ENCODE results near the gene MFSD12. TPM values are rescaled to one million over a fixed set of nuclear protein-coding genes. Genes with fewer than 3 reads are reported as not detected.

The MFSD12 gene
- total RNA-seq, 1 donor from 2014 or later, result 181 TPM

DNA sequence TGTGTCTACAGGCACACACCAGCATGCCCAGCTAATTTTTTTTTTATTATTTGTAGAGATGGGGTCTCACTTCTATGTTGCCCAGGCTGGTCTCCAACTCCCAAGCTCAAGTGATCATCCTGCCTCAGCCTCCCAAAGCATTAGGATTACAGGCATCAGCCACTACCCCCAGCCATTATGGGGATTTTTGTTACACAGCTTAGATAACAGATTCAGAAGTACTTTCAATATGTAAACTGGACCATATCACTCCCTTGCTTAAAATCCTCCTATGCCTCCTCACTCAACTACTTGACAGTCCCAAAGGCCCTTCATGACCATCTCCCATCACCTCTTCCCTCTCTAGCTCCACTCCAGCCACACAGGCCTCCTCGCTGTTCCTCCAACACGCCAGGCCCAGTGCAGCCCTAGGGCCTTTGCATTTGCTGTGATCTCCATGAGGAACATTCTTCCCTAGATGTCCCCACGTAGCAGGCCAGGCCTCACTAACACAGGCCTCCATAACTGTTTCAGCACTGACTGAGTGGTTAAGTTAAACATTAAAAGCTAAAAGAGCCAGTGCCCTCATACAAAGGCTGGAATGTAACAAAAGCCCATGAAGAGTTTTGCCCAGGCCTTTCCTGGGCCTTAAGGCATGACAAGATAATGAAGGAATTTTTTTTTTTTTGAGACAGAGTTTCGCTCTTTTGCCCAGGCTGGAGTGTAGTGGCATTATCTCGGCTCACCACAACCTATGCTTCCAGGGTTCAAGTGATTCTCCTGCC is 59.4 kb downstream of the MFSD12 start:
- Mint-ChIP-seq H3K9me3 (ENCODE audit: unreplicated experiment) (peaks cover 2% of the 10 kb centered on the region), H3K27me3 (ENCODE audit: low read depth, unreplicated experiment) (no peaks in the 10 kb centered on the region), H3K4me1 (ENCODE audit: low read depth, unreplicated experiment) (peaks cover 12% of the 10 kb centered on the region), H3K4me3 (ENCODE audit: unreplicated experiment) (peak overlapping the region; percentile 55), H3K36me3 (ENCODE audit: low read depth, unreplicated experiment) (peaks cover 8% of the 10 kb centered on the region), H3K27ac (ENCODE audit: unreplicated experiment) (peak overlapping the region; percentile 51)
- H3K4me3 ChIP-seq (ENCODE audit: insufficient read depth, low read depth, low read length), result no peak overlapping the region
- peaks cover 3% of the 10 kb centered on the region for H4K20me1 ChIP-seq (ENCODE audit: insufficient read depth, low read length)
- no peak overlapping the region for H2AFZ ChIP-seq (ENCODE audit: low read depth, low read length)
- peaks cover 5% of the 10 kb centered on the region for H3K4me1 ChIP-seq (ENCODE audit: insufficient read depth, low read length)
- peaks cover 38% of the 10 kb centered on the region for H3K79me2 ChIP-seq (ENCODE audit: insufficient read depth, low read length)
- H3K27me3 ChIP-seq (ENCODE audit: insufficient read depth, low read length), result no peaks in the 10 kb centered on the region
- H3K36me3 ChIP-seq (ENCODE audit: insufficient read depth, low read length), result peaks cover 6% of the 10 kb centered on the region
- H3K9me3 ChIP-seq (ENCODE audit: insufficient read depth, low read depth, low read length), result no peaks in the 10 kb centered on the region
- H3K27ac ChIP-seq (ENCODE audit: low read depth, low read length), result no peak overlapping the region
- FAIRE-seq, result no peak
- TF ChIP-seq, protein P1, sequence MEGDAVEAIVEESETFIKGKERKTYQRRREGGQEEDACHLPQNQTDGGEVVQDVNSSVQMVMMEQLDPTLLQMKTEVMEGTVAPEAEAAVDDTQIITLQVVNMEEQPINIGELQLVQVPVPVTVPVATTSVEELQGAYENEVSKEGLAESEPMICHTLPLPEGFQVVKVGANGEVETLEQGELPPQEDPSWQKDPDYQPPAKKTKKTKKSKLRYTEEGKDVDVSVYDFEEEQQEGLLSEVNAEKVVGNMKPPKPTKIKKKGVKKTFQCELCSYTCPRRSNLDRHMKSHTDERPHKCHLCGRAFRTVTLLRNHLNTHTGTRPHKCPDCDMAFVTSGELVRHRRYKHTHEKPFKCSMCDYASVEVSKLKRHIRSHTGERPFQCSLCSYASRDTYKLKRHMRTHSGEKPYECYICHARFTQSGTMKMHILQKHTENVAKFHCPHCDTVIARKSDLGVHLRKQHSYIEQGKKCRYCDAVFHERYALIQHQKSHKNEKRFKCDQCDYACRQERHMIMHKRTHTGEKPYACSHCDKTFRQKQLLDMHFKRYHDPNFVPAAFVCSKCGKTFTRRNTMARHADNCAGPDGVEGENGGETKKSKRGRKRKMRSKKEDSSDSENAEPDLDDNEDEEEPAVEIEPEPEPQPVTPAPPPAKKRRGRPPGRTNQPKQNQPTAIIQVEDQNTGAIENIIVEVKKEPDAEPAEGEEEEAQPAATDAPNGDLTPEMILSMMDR (IDR thresholded peaks at IDR 0.05; ENCODE audit: insufficient read depth, low read depth, low read length), result no peak
- TF ChIP-seq EZH2 (IDR thresholded peaks at IDR 0.05; ENCODE audit: insufficient read depth, low read length), result no peak
- no peak overlapping the region for H3K9ac ChIP-seq (ENCODE audit: low read length)
- no peak overlapping the region for H3K4me2 ChIP-seq (ENCODE audit: low read length)
- no peak for DNase-seq (ENCODE audit: low read depth)

DNA sequence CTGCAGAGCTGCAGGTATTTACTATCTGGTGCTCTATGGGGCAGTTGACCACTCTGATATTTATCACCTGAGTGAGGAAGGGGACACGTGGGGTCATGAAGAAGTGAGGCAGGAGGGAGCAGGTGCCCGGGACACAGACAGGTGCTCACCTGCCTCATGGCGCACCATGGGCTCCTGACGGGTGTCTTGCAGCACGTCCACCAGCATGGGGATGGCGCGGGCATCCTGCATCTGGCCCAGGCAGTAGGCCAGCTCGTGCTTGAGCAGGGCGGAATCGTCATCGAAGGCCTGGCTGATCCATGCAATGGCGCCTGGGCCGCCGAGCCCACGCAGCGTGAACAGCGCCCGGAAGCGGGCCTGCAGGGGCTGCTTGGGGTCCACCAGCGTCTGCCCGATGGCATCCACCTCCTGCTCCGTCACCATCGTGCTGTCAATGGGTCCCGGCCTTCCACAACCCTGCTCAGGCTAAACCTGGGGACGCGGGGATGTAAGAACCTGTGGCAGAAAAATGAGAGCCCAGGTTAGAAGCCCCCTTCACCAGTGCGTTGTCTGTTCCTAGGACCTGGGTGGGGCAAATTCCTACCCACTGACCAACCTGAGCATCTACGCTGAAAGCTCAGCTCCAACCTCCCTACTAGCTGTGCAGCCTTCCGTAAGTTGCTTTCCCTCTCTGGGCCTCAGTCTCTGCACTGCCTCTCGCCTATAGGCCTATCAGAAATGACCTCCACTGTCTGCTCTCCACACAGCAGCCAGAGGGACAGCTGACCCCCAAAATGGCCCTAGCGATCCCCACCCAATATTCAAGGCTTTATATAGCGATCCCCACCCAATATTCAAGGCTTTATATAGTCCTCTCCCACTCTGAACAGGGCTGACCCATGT is 60.8 kb downstream of the MFSD12 start:
- FAIRE-seq (no peak), DNase-seq (ENCODE audit: low read depth) (no peak)
- peaks cover 2% of the 10 kb centered on the region for H3K9me3 Mint-ChIP-seq (ENCODE audit: unreplicated experiment)
- H3K9me3 ChIP-seq (ENCODE audit: insufficient read depth, low read depth, low read length), result no peaks in the 10 kb centered on the region
- H3K4me3 ChIP-seq (ENCODE audit: insufficient read depth, low read depth, low read length), result no peak overlapping the region
- peaks cover 38% of the 10 kb centered on the region for H3K79me2 ChIP-seq (ENCODE audit: insufficient read depth, low read length)
- peaks cover 13% of the 10 kb centered on the region for H3K36me3 Mint-ChIP-seq (ENCODE audit: low read depth, unreplicated experiment)
- H3K27ac ChIP-seq (ENCODE audit: low read depth, low read length), result no peak overlapping the region
- H3K27me3 Mint-ChIP-seq (ENCODE audit: low read depth, unreplicated experiment), result no peaks in the 10 kb centered on the region
- TF ChIP-seq, protein P1 (IDR thresholded peaks at IDR 0.05; ENCODE audit: insufficient read depth, low read depth, low read length), result no peak
- TF ChIP-seq EZH2 (IDR thresholded peaks at IDR 0.05; ENCODE audit: insufficient read depth, low read length), result no peak
- H3K4me3 Mint-ChIP-seq (ENCODE audit: unreplicated experiment), result no peak overlapping the region
- H3K36me3 ChIP-seq (ENCODE audit: insufficient read depth, low read length), result peaks cover 6% of the 10 kb centered on the region
- no peak overlapping the region for H3K27ac Mint-ChIP-seq (ENCODE audit: unreplicated experiment)
- H3K9ac ChIP-seq (ENCODE audit: low read length), result no peak overlapping the region
- no peak overlapping the region for H3K4me2 ChIP-seq (ENCODE audit: low read length)
- H3K27me3 ChIP-seq (ENCODE audit: insufficient read depth, low read length), result no peaks in the 10 kb centered on the region
- H3K4me1 Mint-ChIP-seq (ENCODE audit: low read depth, unreplicated experiment), result peaks cover 12% of the 10 kb centered on the region
- no peak overlapping the region for H2AFZ ChIP-seq (ENCODE audit: low read depth, low read length)
- H4K20me1 ChIP-seq (ENCODE audit: insufficient read depth, low read length), result peaks cover 3% of the 10 kb centered on the region
- peaks cover 5% of the 10 kb centered on the region for H3K4me1 ChIP-seq (ENCODE audit: insufficient read depth, low read length)

All from astrocyte (in vitro differentiated cells and primary cell).